GM19372 (cell line): ENCODE results near the gene SELENOH.

Experiments used
- ATAC-seq: cut with Tn5 transposase; IDR thresholded peaks from one replicate; pipeline ENCODE4 v1.9.1; 2021; ENCODE audit warnings: mild to moderate bottlenecking, low read depth, moderate library complexity; ENCODE audit not compliant: unreplicated experiment

Gene SELENOH

DNA sequence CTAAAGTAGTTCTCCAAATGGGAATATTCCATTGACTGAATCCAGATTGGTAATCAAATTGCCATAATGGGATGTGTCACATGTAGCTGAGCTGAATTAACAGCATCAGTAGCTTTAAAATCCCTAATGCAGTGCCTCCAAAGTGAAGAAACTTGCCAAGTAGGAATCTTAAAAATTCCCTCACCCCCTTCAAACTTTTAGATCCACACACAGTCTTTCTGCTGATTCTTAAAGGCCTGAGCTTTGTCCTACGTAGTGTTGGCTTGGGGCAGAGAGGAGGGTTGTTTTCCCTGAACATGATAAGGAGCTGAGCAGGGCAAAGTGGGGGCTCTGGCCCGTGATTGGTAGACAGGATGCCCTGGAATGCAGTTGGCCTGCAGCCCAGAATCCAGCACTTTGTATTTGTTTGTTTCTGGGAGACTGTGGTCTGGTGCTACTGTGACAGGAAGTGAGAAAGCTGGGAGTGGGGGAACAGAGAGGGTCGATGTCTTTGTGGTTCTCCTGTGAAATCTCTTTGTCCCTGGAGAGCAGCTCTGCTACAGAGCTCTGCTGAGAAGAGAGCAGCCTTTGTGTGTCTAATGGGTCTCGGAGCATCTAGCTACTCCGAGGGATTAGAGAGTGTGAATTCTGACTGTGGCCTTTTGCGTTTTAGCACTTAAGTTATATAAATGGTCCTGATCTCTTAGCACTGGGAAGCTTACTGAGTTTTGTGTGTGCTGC lies 37.2 kb downstream of the SELENOH start:
- no peak for ATAC-seq

GRCh38 chr11:57779276-57779675 lies 38.0 kb downstream of the SELENOH start:
- ATAC-seq = no peak

DNA sequence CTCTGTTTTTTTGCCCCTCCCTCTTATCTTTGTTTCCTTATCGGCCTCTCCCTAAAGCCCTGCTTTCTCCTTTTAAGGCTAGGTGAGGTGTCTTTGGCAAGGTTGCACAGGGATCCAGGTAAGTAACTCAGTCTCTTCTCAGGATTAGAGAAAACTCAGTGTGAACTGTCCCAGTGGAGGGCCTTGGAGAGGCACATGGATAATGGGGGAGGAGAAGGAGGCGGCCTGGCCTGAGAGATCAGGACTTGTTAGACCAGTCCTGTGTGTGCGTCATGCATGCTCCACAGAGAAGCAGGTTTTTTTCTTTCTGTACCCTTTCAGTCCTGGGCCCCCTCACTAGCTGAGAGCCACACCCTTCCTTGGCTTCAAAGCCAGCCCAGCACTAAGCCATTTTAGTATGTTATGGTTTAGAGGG lies 40.2 kb downstream of the SELENOH start:
- no peak for ATAC-seq

- ATAC-seq = no peak
These were observed 43.8 kb downstream of the SELENOH start for GRCh38 chr11:57785072-57785471.

GRCh38 chr11:57786436-57786835 lies 45.1 kb downstream of the SELENOH start:
- ATAC-seq = no peak

- no peak for ATAC-seq
These were observed 45.8 kb downstream of the SELENOH start for GRCh38 chr11:57787006-57787604.

DNA sequence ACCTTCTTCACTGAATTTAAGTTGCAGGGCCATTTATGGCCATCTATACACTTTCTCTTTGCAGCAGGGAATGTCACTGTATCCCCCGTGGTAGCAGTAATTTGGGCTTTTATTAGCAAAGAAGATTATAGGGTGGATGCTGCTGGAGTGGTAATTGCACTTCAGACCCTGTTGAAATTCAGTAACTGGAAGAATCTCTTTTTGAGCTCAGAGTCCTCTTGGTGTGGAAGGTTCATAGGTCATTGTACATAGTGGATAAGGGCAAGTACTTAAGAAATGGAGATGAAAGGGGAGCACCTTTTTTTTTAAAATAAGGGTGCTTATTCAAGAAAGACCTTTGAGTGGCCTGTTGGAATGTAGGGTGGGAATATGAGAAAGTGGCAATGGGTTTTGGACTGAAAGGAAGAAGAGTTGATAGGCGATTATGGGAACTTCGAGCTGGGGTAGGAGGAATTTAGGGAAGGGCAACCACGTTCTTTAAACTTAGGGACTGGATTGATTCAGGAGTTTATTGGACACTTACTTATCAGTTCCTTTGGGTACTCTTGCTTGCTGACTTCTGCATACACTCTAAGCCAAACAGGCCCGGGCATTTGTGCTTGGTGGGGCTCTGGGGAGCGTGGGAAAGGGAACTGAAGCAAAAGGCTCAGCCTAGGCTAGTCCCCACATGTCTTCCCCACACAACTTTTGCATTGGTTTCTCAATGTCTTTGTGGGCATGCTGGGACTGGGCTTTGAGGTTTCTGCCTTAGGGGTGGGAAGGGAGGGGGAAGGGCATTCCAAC lies 46.8 kb downstream of the SELENOH start:
- ATAC-seq = no peak

GRCh38 chr11:57788703-57789088 lies 47.4 kb downstream of the SELENOH start:
- no peak for ATAC-seq

DNA sequence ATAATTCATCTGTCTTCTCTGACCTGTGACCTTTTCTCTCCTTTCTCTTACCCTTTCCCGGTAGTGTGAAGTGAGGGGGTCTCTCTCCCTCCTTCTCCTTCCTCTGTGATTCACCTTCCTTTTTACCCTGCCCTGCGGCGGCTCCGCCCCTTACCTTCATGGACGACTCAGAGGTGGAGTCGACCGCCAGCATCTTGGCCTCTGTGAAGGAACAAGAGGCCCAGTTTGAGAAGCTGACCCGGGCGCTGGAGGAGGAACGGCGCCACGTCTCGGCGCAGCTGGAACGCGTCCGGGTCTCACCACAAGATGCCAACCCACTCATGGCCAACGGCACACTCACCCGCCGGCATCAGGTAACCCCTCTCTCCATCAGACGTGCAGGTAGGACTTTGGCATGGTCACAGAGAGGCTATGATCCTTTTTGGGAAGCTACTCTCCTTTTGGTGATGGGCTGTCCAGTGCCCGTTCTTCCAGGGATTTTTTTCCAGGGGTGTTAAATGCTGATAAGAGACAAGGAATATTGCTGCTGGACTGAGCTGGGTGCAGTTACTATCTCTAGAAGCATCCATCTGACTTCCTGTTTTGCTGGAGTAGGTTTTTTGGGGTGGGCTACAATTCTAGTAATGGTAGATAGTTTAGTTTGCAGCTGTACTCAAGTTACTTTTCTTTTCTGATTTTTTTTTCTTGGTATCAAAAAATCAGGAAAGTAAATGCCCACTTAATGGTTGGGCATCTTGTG lies 50.2 kb downstream of the SELENOH start:
- ATAC-seq = no peak

- ATAC-seq = peak; percentile 79
These were observed 50.8 kb downstream of the SELENOH start for GRCh38 chr11:57792060-57792541.

- peak; percentile 13 for ATAC-seq
These were observed 51.6 kb downstream of the SELENOH start for GRCh38 chr11:57792870-57793269.
